ENCODE results near the gene CEPT1. TPM values are rescaled to one million over a fixed set of nuclear protein-coding genes. Genes with fewer than 3 reads are reported as not detected.
"Not testable (repeated sequence)": the region's sequence is repeated elsewhere in the genome, so short reads cannot be mapped to it uniquely, and the experiment has no call there.

Gene CEPT1
- total RNA-seq, 1 experiment from 2014 or later = 33.0 TPM

GRCh38 chr1:111214884-111215283, 74.9 kb downstream of the CEPT1 start:
- Mint-ChIP-seq H3K9me3 (no peaks in the 10 kb centered on the region; a peak in 2 of 5 replicates), H3K36me3 (ENCODE audit: insufficient read depth in 1 of 3, low read depth in 3 of 3) (peaks cover 0 to 4% (median 0%) of the 10 kb centered on the region in 3 experiments; a peak in 2 of 7 replicates), H3K27me3 (ENCODE audit: low read depth) (no peaks in the 10 kb centered on the region), H3K4me3 (no peak overlapping the region), H3K27ac (peak overlapping the region in 2 of 3 experiments; percentile 37 to 91; a peak in 3 of 7 replicates), H3K4me1 (peaks cover 47 to 48% of the 10 kb centered on the region in 2 experiments)
- Histone ChIP-seq H2AFZ (ENCODE audit: low read length) (no peak overlapping the region), H3K79me2 (ENCODE audit: insufficient read depth, low read length) (no peaks in the 10 kb centered on the region), H2AK5ac (ENCODE audit: insufficient read length, low read length) (no peak overlapping the region), H3K4ac (ENCODE audit: low read depth, low read length) (no peak overlapping the region; the same call in 1 of the 2 replicates), H3K4me2 (ENCODE audit: insufficient read depth, insufficient read length, low read length) (no peak overlapping the region), H3K56ac (ENCODE audit: insufficient read length, low read depth, low read length) (no peak overlapping the region), H3K79me1 (ENCODE audit: insufficient read depth, low read depth, low read length, poor library complexity, severe bottlenecking) (no peaks in the 10 kb centered on the region), H3K9ac (ENCODE audit: extremely low read depth, insufficient read length, low read length) (no peak overlapping the region), H3K27ac (ENCODE audit: insufficient read length, low read depth, low read length) (no peak overlapping the region), H4K8ac (replicated peaks; ENCODE audit: insufficient read length, low read depth, low read length) (no peak overlapping the region), H3K23me2 (ENCODE audit: insufficient read length, low read depth, low read length, poor library complexity, severe bottlenecking) (no peaks in the 10 kb centered on the region), H2BK15ac (ENCODE audit: low read depth, low read length) (no peak overlapping the region), H3K14ac (ENCODE audit: insufficient read depth, low read length) (no peak overlapping the region), H2BK12ac (ENCODE audit: insufficient read length, low read depth, low read length) (no peak overlapping the region), H3K23ac (ENCODE audit: insufficient read length, low read depth, low read length) (no peak overlapping the region), H3T11ph (ENCODE audit: low read length) (peak overlapping the region; percentile 83), H3K9me3 (ENCODE audit: control insufficient read depth, low read depth, low read length) (no peaks in the 10 kb centered on the region), H4K20me1 (ENCODE audit: control insufficient read depth, insufficient read depth, insufficient read length) (no peaks in the 10 kb centered on the region), H2BK20ac (ENCODE audit: low read depth, low read length, poor library complexity, severe bottlenecking) (no peak overlapping the region), H3K27me3 (ENCODE audit: insufficient read depth, low read length) (no peaks in the 10 kb centered on the region; the same call in 1 of the 2 replicates), H3K18ac (ENCODE audit: insufficient read length, low read depth, low read length) (peak overlapping the region; percentile 40), H2BK5ac (ENCODE audit: insufficient read length, low read length) (no peak overlapping the region), H4K5ac (ENCODE audit: insufficient read length, low read depth, low read length) (no peak overlapping the region), H2BK120ac (ENCODE audit: low read depth, low read length, poor library complexity, severe bottlenecking) (peak overlapping the region; percentile 64), H4K91ac (ENCODE audit: insufficient read length, low read depth, low read length) (no peak overlapping the region), H3K4me1 (ENCODE audit: insufficient read depth, low read length) (peaks cover 7% of the 10 kb centered on the region; the same call in 1 of the 2 replicates)
- no peak for TF ChIP-seq CTCF (conservative IDR thresholded peaks at IDR 0.05)
- WGBS (ENCODE audit: extremely low coverage, insufficient read length, low lambda C conversion rate) = no CpG with 5 or more reads among the region's 7 CpGs
- DNase-seq = no peak

GRCh38 chr1:111215285-111215684, 75.3 kb downstream of the CEPT1 start:
- not testable (repeated sequence) for H3K9me3 Mint-ChIP-seq; H3K27ac ChIP-seq (ENCODE audit: insufficient read length, low read depth, low read length); H3K79me1 ChIP-seq (ENCODE audit: insufficient read depth, low read depth, low read length, poor library complexity, severe bottlenecking); H3T11ph ChIP-seq (ENCODE audit: low read length); H3K18ac ChIP-seq (ENCODE audit: insufficient read length, low read depth, low read length); H3K27me3 ChIP-seq (ENCODE audit: insufficient read depth, low read length); H3K23ac ChIP-seq (ENCODE audit: insufficient read length, low read depth, low read length); H4K5ac ChIP-seq (ENCODE audit: insufficient read length, low read depth, low read length); H3K56ac ChIP-seq (ENCODE audit: insufficient read length, low read depth, low read length); H2BK15ac ChIP-seq (ENCODE audit: low read depth, low read length); H2BK120ac ChIP-seq (ENCODE audit: low read depth, low read length, poor library complexity, severe bottlenecking); H3K4me2 ChIP-seq (ENCODE audit: insufficient read depth, insufficient read length, low read length); H2AFZ ChIP-seq (ENCODE audit: low read length); H4K8ac ChIP-seq (replicated peaks; ENCODE audit: insufficient read length, low read depth, low read length); H3K4me3 Mint-ChIP-seq; DNase-seq; H3K79me2 ChIP-seq (ENCODE audit: insufficient read depth, low read length); H3K36me3 Mint-ChIP-seq (ENCODE audit: insufficient read depth in 1 of 3, low read depth in 3 of 3); H3K23me2 ChIP-seq (ENCODE audit: insufficient read length, low read depth, low read length, poor library complexity, severe bottlenecking); H2BK20ac ChIP-seq (ENCODE audit: low read depth, low read length, poor library complexity, severe bottlenecking); H4K91ac ChIP-seq (ENCODE audit: insufficient read length, low read depth, low read length); H2AK5ac ChIP-seq (ENCODE audit: insufficient read length, low read length); H3K9ac ChIP-seq (ENCODE audit: extremely low read depth, insufficient read length, low read length); H2BK12ac ChIP-seq (ENCODE audit: insufficient read length, low read depth, low read length); H3K4me1 ChIP-seq (ENCODE audit: insufficient read depth, low read length); H2BK5ac ChIP-seq (ENCODE audit: insufficient read length, low read length); H3K14ac ChIP-seq (ENCODE audit: insufficient read depth, low read length); H4K20me1 ChIP-seq (ENCODE audit: control insufficient read depth, insufficient read depth, insufficient read length); H3K4ac ChIP-seq (ENCODE audit: low read depth, low read length); H3K9me3 ChIP-seq (ENCODE audit: control insufficient read depth, low read depth, low read length); H3K27me3 Mint-ChIP-seq (ENCODE audit: low read depth)
- H3K27ac Mint-ChIP-seq = peak overlapping the region in 1 of 3 experiments; percentile 91; a peak in 2 of 7 replicates
- no CpG with 5 or more reads among the region's 2 CpGs for WGBS (ENCODE audit: extremely low coverage, insufficient read length, low lambda C conversion rate)
- peaks cover 51 to 52% of the 10 kb centered on the region in 2 experiments for H3K4me1 Mint-ChIP-seq

Data from H9 (cell line).